NCI-H2171 (cell line): ENCODE measurements around the gene KCTD1.

Experiments used
- DNase-seq: peaks from one replicate; lab custom pipeline; 2025; lab: John Stamatoyannopoulos, UW

KCTD1 gene

DNA sequence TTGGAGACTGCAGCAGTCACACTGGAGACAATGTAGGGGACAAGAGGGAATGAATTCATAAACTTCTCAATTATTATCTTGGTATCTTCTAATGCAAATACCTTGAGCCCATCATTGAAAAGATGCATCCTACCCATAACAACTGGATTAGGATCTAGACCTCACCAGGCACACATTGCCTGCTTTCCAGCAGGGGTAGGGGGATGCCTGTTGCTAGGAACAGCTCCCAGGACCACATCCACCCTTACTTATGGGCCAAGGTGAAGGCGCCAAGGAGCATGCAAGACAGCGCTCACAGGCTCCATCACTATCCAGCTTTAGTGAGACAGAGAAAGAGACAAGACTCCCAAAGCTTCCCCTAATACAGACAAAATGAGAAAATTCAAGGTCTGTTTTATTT lies 24.4 kb downstream of the KCTD1 start:
- no peak for DNase-seq

DNA sequence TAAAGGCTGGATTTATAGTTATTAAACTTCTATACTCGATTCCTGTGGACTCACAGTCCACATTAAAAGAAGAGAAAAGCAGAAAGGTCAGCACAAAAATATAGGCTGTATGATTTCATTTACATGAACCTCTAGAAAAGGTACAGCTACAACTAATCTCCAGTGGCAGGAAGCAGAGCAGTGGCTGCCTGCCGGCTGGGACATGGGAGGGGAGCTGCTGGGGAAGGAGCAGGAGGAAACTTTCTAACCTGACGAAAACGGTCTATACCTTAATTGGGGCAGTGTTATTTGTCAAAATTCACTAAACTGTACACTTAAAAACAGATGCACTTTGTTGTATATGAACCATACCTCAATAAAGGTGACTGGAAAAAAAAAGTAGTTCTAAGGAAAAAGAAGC lies 26.7 kb downstream of the KCTD1 start:
- no peak for DNase-seq

GRCh38 chr18:26520974-26521373 lies 27.4 kb downstream of the KCTD1 start:
- DNase-seq = no peak

DNA sequence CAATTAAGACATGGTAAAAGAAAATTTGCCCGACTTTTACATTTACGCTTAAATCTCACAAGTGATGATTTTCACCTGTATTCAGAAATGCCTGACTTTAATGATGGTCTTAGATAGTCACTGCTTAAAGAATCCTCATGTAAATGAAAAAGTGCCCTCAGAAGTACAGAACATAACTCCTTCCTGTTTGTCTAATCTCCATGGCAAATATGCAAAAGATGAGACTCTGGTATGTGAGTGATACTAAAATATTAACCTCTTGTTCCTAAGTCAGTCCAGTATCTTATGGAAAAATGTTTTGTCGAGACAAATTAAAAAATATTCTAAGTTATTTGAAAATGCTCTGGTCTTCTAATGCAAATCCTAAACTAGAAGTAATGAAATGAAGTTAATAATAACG lies 29.2 kb downstream of the KCTD1 start:
- no peak for DNase-seq

GRCh38 chr18:26516964-26517363 lies 31.4 kb downstream of the KCTD1 start:
- DNase-seq = no peak

- no peak for DNase-seq
These were observed 32.5 kb downstream of the KCTD1 start for GRCh38 chr18:26515643-26516487.

DNA sequence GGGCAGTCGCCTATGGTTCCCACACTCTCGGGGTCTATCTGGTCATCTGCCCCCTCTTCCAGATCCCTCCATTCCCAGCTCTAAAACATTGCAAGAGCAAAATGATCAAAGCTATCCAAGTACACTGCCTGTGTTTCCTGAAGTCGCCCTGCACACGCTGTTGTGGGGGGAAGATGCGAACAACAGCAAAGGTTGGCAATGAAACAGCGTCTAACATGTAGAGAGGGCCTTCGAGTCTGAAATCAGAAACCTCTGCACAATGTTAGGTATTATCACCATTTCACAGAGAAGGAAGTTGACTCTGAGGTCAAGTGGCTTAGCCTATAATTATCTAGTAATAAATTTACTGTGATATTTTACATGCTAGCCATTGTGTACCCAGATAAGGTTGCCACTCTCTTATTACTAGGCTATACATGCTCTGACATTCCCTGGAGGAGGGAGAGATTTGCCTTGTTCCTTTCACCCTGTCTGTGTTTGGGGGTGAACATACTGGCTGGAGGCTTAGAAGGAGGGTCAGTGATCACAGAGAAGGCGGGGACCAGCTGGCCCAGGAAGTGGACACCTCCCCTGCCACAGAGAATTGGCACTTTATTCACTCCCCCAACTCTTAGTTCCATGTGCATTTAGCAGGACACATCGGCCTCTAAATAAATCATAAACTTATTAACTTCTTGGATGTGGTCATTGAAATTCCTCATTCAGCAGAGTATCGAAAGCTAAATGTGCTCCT lies 36.8 kb downstream of the KCTD1 start:
- no peak for DNase-seq

DNA sequence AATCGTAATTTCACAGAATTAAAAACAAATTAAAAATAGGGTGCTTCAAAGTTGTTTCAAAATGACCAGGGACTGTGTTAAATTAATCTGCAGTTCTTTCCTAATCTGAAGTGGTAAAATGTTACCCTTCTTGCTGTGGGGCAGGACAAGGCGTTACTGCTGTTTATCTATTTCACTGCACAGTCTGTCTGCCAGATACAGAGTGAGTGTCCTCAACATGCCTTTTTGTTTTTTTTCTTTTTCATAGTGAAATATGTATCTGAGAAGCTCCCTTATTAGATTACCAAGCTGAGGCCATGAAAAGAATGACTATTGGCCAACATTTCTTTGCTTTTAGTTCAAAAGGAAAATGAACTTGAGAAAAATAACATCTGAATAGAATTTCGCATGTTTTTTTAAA lies 38.0 kb downstream of the KCTD1 start:
- DNase-seq = no peak

DNA sequence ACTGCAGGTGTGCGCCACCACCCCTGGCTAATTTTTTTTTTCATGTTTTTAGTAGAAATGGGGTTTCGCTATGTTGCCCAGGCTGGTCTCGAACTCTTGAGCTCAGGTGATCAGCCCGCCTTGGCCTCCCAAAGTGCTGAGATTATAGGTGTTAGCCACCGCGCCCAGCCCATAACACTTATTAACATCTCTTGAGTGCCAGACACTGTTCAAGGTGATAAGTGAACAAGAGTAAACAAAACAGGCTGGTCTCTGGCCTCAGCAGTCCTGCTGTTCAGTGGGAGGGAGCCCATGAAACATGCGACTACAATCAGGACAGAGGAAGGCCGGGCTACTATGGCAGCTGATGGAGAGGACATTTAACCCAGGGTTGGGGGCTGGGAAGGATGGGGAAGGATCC lies 42.3 kb downstream of the KCTD1 start:
- no peak for DNase-seq

- no peak for DNase-seq
These were observed 43.5 kb downstream of the KCTD1 start for GRCh38 chr18:26504831-26505230.

GRCh38 chr18:26503382-26503781 lies 45.0 kb downstream of the KCTD1 start:
- no peak for DNase-seq

GRCh38 chr18:26502823-26503222 lies 45.5 kb downstream of the KCTD1 start:
- DNase-seq = no peak

GRCh38 chr18:26497866-26498265 lies 50.5 kb downstream of the KCTD1 start:
- DNase-seq = no peak

DNA sequence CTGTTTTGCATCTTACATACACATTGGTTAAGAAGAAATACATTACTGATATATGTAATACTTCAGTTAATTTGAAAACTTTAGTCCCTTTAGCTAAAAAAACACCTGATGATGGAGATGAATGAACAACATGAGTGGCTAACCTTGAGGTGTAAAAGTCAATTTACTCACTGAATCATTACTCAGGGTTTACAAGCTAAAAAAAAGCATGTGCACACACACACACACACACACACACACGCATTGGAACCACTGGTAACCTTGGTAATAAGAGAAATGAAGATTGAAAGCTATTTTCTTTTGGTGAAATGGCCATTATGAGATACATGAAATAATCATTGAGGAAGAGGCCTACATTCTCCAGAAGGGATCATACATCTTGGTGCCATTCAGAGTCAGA lies 51.8 kb downstream of the KCTD1 start:
- DNase-seq = no peak

DNA sequence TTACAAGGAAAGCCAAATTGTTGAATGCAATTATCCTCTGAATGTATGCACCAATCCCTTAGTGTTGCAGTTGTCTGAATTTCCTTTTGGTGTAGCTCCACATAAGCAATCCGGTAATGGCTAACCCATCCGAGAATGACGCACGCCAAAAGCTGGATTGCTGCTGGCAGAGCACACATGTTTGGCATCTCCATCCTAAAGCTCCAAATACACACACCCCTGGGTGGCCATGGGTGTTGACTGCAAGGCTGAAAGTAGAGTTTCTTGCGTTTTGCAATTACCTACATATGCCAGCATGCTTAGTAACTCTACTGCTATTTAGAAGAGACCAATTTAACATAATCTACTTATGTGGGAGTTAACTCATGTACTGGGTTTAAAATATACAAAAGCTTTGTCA lies 53.1 kb downstream of the KCTD1 start:
- no peak for DNase-seq

DNA sequence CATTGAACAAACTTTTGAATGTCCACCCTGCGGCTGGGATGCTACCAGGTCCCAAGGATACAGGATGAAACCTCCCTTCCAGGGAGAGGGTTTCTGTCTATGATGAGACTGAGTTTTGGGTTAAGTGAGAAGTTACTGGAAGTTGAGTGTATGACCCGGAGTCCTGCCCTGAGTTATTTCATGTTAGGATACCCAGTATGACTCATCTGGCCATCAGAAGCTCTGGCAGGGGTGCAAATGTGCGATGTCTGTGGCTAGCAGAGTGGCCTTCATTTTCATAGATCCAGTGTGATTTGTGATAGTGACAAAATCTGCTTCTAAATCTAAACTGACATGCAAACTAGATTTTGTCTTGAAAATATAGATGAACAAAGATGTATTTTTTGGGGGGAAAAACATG lies 55.3 kb downstream of the KCTD1 start:
- DNase-seq = no peak

- no peak for DNase-seq
These were observed 57.0 kb downstream of the KCTD1 start for GRCh38 chr18:26491194-26491816.

DNA sequence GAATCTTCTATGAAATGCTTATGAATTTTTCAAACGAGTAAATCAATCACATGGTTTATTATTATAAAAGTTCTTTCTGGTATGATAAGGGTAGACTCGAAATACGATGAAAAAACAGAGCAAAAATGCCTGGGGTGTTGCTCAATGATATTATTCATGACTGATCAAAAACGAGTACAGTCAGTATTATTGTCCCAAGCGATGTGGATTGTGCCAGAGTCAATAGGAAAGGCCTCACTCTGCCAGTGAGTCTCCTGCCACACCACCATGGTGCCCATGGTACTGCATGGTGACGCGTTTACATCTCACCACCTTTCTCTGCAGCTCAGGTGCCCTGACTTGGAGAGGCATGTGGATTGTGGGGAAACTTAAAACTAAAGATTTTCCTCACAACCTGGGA lies 58.5 kb downstream of the KCTD1 start:
- DNase-seq = no peak

- DNase-seq = no peak
These were observed 59.2 kb downstream of the KCTD1 start for GRCh38 chr18:26489191-26489590.

DNA sequence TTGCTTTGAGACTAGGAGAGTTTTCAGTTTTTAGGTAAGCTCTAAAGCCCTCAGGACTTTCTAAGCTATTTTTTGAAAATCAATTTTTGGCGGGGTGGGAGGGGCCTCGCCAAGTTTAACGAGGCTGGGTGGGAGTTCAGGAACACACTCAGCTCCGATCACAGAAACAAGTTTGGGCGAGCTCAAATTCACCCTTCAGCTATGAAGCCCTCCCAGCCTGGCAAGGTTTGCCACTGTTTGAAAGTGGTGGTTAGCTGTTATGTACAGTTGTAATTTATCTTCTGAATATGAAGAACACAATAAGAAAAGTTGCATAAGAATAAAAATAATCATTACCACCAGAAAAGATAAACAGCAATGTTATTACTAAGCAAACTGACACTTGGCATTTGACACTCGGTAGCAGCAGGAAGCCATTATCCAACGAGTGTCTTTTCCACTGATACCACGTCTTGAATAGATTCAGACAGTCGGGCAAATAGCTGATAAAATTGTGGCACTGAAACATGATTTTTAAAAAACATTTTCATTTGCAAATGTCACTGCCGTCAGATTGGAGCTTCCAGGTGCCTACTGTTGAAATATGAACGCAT lies 59.8 kb downstream of the KCTD1 start:
- no peak for DNase-seq

DNA sequence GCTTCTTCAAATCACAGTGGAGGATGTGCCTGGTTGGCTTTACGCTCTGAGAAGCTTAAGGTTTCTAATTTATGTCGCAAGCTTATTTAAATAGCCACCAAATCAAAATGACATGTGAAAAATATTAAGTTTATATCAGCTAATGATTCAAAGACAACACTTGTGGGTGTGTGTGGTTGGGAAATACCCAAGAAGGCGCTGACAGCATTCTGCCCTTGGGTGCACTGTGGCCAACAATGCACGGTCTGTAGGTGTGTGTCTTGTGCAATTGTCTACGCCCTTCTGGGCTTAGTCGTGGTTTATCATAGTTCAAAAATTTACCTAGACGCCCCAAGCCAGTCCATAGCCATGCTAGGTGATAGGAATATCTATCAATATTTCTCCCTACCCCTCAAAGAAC lies 60.9 kb downstream of the KCTD1 start:
- DNase-seq = no peak

DNA sequence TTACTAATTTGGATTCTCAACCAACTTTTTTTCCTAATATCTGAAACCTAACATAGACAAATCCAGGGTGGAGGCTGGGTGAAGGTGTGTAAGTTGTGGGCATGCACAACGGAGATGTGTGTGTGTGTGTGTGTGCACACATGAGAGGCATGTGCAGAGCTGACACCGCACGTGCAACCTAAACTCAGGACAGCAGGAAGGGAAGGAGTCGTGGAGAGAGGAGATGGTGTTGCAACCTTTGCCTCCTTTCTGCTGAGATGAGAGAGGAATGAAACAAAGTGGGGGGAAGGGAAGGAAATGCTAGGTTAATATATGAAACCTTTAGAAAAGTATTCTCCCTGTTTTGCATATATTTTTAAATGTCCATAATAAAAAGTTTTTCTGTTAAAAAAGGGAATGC lies 64.7 kb downstream of the KCTD1 start:
- DNase-seq = no peak

DNA sequence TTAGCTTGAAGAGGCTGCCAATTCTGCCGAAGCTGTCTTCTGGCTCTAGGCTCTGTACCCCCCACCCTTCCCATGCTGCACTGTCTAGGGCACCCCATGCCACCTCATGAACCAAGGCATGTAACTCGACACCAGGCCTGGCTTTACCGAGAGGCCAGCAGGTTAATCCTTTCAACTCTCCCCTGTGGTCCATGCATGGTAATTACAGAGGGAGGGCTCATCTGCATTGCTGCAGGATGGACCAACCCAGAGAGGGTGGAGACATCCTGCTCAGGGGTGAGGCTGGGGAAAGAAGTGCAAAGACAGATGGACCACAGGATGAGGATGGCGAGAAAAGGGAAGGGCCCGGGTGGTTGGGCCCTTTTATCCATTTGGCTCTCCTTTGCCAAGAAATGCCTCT lies 65.8 kb downstream of the KCTD1 start:
- no peak for DNase-seq
